H1 (cell line): Measurements from ENCODE around the gene VMP1. TPM values are rescaled to one million over a fixed set of nuclear protein-coding genes. Genes with fewer than 3 reads are reported as not detected.

Experiments used
- ATF3 ChIP-seq: IDR thresholded peaks from 2 replicates; pipeline ENCODE4 v1.6.1; 2011; ENCODE audit warnings: low read depth, mild to moderate bottlenecking, low read length; ENCODE audit not compliant: insufficient read depth
- CHD2 ChIP-seq: IDR thresholded peaks from 2 replicates; pipeline ENCODE4 v1.6.1; 2012; ENCODE audit warnings: low read length, improper control_type of control experiment
- KDM5A ChIP-seq: fragments of 200-600 bp; IDR thresholded peaks from 2 replicates; pipeline ENCODE4 v1.7.1; 2012; ENCODE audit warnings: mild to moderate bottlenecking, low read length, inconsistent platforms, mixed read lengths
- POLR2AphosphoS5 ChIP-seq: IDR thresholded peaks from 2 replicates; pipeline ENCODE4 v1.6.1; 2011; ENCODE audit warnings: low read depth, low read length
- SIN3A ChIP-seq, 2 experiments: IDR thresholded peaks in 1 of 2; conservative IDR thresholded peaks in 1 of 2; 2 replicates each; pipeline ENCODE4 v1.6.1; 2011 to 2012; ENCODE audit warnings: low read length in 2 of 2, improper control_type of control experiment in 1 of 2, low read depth in 1 of 2, mild to moderate bottlenecking in 1 of 2
- TAF1 ChIP-seq: IDR thresholded peaks from 2 replicates; pipeline ENCODE4 v1.6.1; 2011; ENCODE audit warnings: mild to moderate bottlenecking, low read depth, low read length
- polyA plus RNA-seq, 7 experiments: library from polyadenylated mRNA; depleted of rRNA in 3 of 7; stranded (reverse) in 5 of 7; unstranded in 2 of 7; fragments of >200 nt in 5 of 7; fragments of 200-250 nt in 2 of 7; gene quantifications; 1 replicate in 5 of 7; 2 replicates in 1 of 7; 4 replicates in 1 of 7; pipeline versions ENCODE4 v1.2.1 to v1.2.3, GENCODE V29; 2011 to 2013; ENCODE audit warnings: missing spikeins in 2 of 7, mixed read lengths in 2 of 7
- total RNA-seq: library from RNA; stranded (reverse); fragmentation: NEBNext Ultra II Directional; extraction: Animal tissue kit (Norgen Biotek cat#: 25700); gene quantifications from 2 replicates; pipeline ENCODE4 v1.2.1, GENCODE V29; 2021

VMP1 gene
- total and polyA plus RNA-seq, 2 of the 8 experiments (the other 6 are each of a cell fraction or from before 2014, with no cell fraction given) = 45.0 to 92.7 TPM

- TF ChIP-seq SIN3A (conservative IDR thresholded peaks at IDR 0.05 in 1 of 2, IDR thresholded peaks at IDR 0.05 in 1 of 2; ENCODE audit: low read depth in 1 of 2, low read length in 2 of 2) = no peak
- no peak for TF ChIP-seq CHD2
- TF ChIP-seq POLR2AphosphoS5 = no peak
- no peak for TF ChIP-seq TAF1
- TF ChIP-seq KDM5A = no peak
- TF ChIP-seq ATF3 = no peak
- TF ChIP-seq, all 59 proteins: peak for 0
Measured at GRCh38 chr17:59764292-59764741, 56.9 kb downstream of the VMP1 start (continued).
